ENCODE measurements around the gene SRCAP. TPM values are rescaled to one million over a fixed set of nuclear protein-coding genes. Genes with fewer than 3 reads are reported as not detected.

Gene SRCAP
- polyA plus RNA-seq, 1 experiment = 3.1 TPM

GRCh38 chr16:30669026-30669902 is 29.7 kb upstream of the SRCAP start:
- Histone ChIP-seq H3K4me3 (ENCODE audit: low read depth, low read length) (no peak overlapping the region), H3K27me3 (ENCODE audit: control insufficient read depth, insufficient read depth, low read length) (no peaks in the 10 kb centered on the region), H3K9me3 (ENCODE audit: control insufficient read depth, insufficient read depth, low read length) (no peaks in the 10 kb centered on the region), H3K27ac (ENCODE audit: low read depth, low read length) (no peak overlapping the region)
- DNase-seq (ENCODE audit: low read depth, low spot score) = no peak
- CTCF ChIA-PET = no interaction called here
- TF ChIP-seq, protein P1, sequence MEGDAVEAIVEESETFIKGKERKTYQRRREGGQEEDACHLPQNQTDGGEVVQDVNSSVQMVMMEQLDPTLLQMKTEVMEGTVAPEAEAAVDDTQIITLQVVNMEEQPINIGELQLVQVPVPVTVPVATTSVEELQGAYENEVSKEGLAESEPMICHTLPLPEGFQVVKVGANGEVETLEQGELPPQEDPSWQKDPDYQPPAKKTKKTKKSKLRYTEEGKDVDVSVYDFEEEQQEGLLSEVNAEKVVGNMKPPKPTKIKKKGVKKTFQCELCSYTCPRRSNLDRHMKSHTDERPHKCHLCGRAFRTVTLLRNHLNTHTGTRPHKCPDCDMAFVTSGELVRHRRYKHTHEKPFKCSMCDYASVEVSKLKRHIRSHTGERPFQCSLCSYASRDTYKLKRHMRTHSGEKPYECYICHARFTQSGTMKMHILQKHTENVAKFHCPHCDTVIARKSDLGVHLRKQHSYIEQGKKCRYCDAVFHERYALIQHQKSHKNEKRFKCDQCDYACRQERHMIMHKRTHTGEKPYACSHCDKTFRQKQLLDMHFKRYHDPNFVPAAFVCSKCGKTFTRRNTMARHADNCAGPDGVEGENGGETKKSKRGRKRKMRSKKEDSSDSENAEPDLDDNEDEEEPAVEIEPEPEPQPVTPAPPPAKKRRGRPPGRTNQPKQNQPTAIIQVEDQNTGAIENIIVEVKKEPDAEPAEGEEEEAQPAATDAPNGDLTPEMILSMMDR (IDR thresholded peaks at IDR 0.05; ENCODE audit: low read depth, low read length) = no peak
- POLR2A ChIA-PET = interaction anchor here (0.5 to 1.1 kb wide), 3 partner anchors 11 to 25 kb away, joined by 3 to 5 read pairs (median 5); partner anchors contain the start of gene FBRS

- Histone ChIP-seq H3K4me3 (ENCODE audit: low read depth, low read length) (no peak overlapping the region), H3K27ac (ENCODE audit: low read depth, low read length) (no peak overlapping the region), H3K9me3 (ENCODE audit: control insufficient read depth, insufficient read depth, low read length) (no peaks in the 10 kb centered on the region), H3K27me3 (ENCODE audit: control insufficient read depth, insufficient read depth, low read length) (no peaks in the 10 kb centered on the region)
- ChIA-PET POLR2A (interaction anchor here (0.6 kb wide), 1 partner anchor 24 kb away, joined by 5 read pairs; no protein-coding TSS in a partner anchor), CTCF (no interaction called here)
- TF ChIP-seq, protein P1 (IDR thresholded peaks at IDR 0.05; ENCODE audit: low read depth, low read length) = no peak
- DNase-seq (ENCODE audit: low read depth, low spot score) = no peak
These were observed 28.8 kb upstream of the SRCAP start for GRCh38 chr16:30669903-30670824.

DNA sequence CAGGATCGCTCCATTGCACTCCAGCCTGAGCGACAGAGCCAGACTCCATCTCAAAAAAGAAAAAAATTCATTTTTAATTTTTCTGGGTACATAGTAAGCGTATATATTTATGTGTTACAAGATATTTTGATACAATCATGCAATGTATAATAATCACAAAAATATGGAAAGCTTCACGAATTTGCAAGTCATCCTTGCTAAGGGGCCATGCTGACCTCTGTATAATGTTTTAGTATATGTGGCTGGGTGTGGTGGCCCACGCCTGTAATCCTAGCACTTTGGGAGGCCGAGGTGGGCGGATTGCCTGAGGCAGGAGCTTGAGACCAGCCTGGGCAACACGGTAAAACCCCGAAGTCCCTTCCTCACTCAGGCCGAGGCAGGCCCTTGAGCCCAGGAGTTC is 23.8 kb upstream of the SRCAP start:
- no peak overlapping the region for H3K27ac ChIP-seq (ENCODE audit: low read depth, low read length)
- TF ChIP-seq, protein P1 (IDR thresholded peaks at IDR 0.05; ENCODE audit: low read depth, low read length) = no peak
- H3K4me3 ChIP-seq (ENCODE audit: low read depth, low read length) = no peak overlapping the region
- ChIA-PET CTCF (no interaction called here), POLR2A (interaction anchor here (0.7 kb wide), 1 partner anchor 14 kb away, joined by 4 read pairs; no protein-coding TSS in a partner anchor)
- no peak for DNase-seq (ENCODE audit: low read depth, low spot score)
- H3K27me3 ChIP-seq (ENCODE audit: control insufficient read depth, insufficient read depth, low read length) = no peaks in the 10 kb centered on the region
- H3K9me3 ChIP-seq (ENCODE audit: control insufficient read depth, insufficient read depth, low read length) = no peaks in the 10 kb centered on the region

- Histone ChIP-seq H3K27me3 (ENCODE audit: control insufficient read depth, insufficient read depth, low read length) (no peaks in the 10 kb centered on the region), H3K4me3 (ENCODE audit: low read depth, low read length) (no peak overlapping the region), H3K9me3 (ENCODE audit: control insufficient read depth, insufficient read depth, low read length) (no peaks in the 10 kb centered on the region), H3K27ac (ENCODE audit: low read depth, low read length) (no peak overlapping the region)
- CTCF ChIA-PET = interaction anchor here (1.4 kb wide), 1 partner anchor 16 kb away, joined by 3 read pairs; no protein-coding TSS in a partner anchor
- TF ChIP-seq, protein P1 (IDR thresholded peaks at IDR 0.05; ENCODE audit: low read depth, low read length) = no peak
- DNase-seq (ENCODE audit: low read depth, low spot score) = no peak
- POLR2A ChIA-PET = no interaction called here
These were observed 20.9 kb upstream of the SRCAP start for GRCh38 chr16:30677931-30678585.

All from AG04450 (cell line).